GM18519 (cell line): Measurements from ENCODE around the gene SYT11.
"Not testable (repeated sequence)": the region's sequence is repeated elsewhere in the genome, so short reads cannot be mapped to it uniquely, and the experiment has no call there.

Experiments used
- ATAC-seq: cut with Tn5 transposase; IDR thresholded peaks from one replicate; pipeline ENCODE4 v1.9.1; 2021; ENCODE audit warnings: mild to moderate bottlenecking, moderate library complexity; ENCODE audit not compliant: unreplicated experiment, low FRiP score

The SYT11 gene

GRCh38 chr1:155895617-155896016 lies 36.2 kb downstream of the SYT11 start:
- not testable (repeated sequence) for ATAC-seq

- not testable (repeated sequence) for ATAC-seq
Observed at GRCh38 chr1:155896476-155896875, 37.1 kb downstream of the SYT11 start.

GRCh38 chr1:155897746-155898145 lies 38.4 kb downstream of the SYT11 start:
- ATAC-seq, result no peak

GRCh38 chr1:155898888-155899287 lies 39.5 kb downstream of the SYT11 start:
- no peak for ATAC-seq

- no peak for ATAC-seq
Observed at GRCh38 chr1:155899683-155900082, 40.3 kb downstream of the SYT11 start.

- ATAC-seq, result no peak
Observed at GRCh38 chr1:155900161-155900560, 40.8 kb downstream of the SYT11 start.

GRCh38 chr1:155904261-155904660 lies 44.9 kb downstream of the SYT11 start:
- ATAC-seq, result no peak

- ATAC-seq, result no peak
Observed at GRCh38 chr1:155909894-155910293, 50.5 kb downstream of the SYT11 start.

GRCh38 chr1:155910621-155911121 lies 51.3 kb downstream of the SYT11 start:
- ATAC-seq, result no peak

- no peak for ATAC-seq
Observed at GRCh38 chr1:155911156-155912055, 52.0 kb downstream of the SYT11 start, which contains the start of gene RIT1. TSS of gene RIT1 (minus strand) at chr1:155911349. CDS start at chr1:155910761, 588 bp downstream.

GRCh38 chr1:155912056-155912536 lies 52.7 kb downstream of the SYT11 start:
- no peak for ATAC-seq

GRCh38 chr1:155913969-155914757 lies 54.8 kb downstream of the SYT11 start:
- no peak for ATAC-seq

- no peak for ATAC-seq
Observed at GRCh38 chr1:155918660-155919059, 59.3 kb downstream of the SYT11 start.

- no peak for ATAC-seq
Observed at GRCh38 chr1:155919801-155920200, 60.4 kb downstream of the SYT11 start.

- ATAC-seq, result no peak
Observed at GRCh38 chr1:155920717-155921116, 61.4 kb downstream of the SYT11 start.

- no peak for ATAC-seq
Observed at GRCh38 chr1:155925506-155925905, 66.1 kb downstream of the SYT11 start.

- ATAC-seq, result no peak
Observed at GRCh38 chr1:155929057-155929456, 69.7 kb downstream of the SYT11 start.

GRCh38 chr1:155930725-155931124 lies 71.4 kb downstream of the SYT11 start:
- ATAC-seq, result not testable (repeated sequence)

- ATAC-seq, result no peak
Observed at GRCh38 chr1:155931332-155932038, 72.1 kb downstream of the SYT11 start.

GRCh38 chr1:155932081-155932480 lies 72.7 kb downstream of the SYT11 start:
- no peak for ATAC-seq
